ENCODE measurements around the gene GLCCI1. TPM values are rescaled to one million over a fixed set of nuclear protein-coding genes. Genes with fewer than 3 reads are reported as not detected.
"Not testable (repeated sequence)": the region's sequence is repeated elsewhere in the genome, so short reads cannot be mapped to it uniquely, and the experiment has no call there.

The GLCCI1 gene
- total and polyA plus RNA-seq, 2 of the 13 experiments (the other 11 are each of a cell fraction or from before 2014, with no cell fraction given): 1.3 to 1.7 TPM

GRCh38 chr7:7992506-7992905 lies 23.9 kb downstream of the GLCCI1 start:
- POLR2A ChIA-PET: no interaction called here

GRCh38 chr7:7995348-7995747 lies 26.8 kb downstream of the GLCCI1 start:
- H3K4me2 ChIP-seq (ENCODE audit: low read depth, low read length); H3K27me3 ChIP-seq (ENCODE audit: control insufficient read depth in 1 of 2, insufficient read depth in 2 of 2, low read length in 2 of 2); intact Hi-C loops (cut with micrococcal nuclease; ENCODE audit: unreplicated experiment); DNase-seq (ENCODE audit: low spot score); H3K4me3 ChIP-seq (replicated peaks in 1 of 3; ENCODE audit: insufficient read depth in 1 of 3, low read depth in 2 of 3, low read length in 3 of 3); H3K36me3 ChIP-seq (replicated peaks in 1 of 2; ENCODE audit: control insufficient read depth in 1 of 2, insufficient read depth in 2 of 2, low read length in 2 of 2); H3K9ac ChIP-seq (ENCODE audit: insufficient read depth, low read depth, low read length); H3K4me1 ChIP-seq (ENCODE audit: insufficient read depth, low read length); H3K27ac ChIP-seq (ENCODE audit: extremely low read length, insufficient read depth, low read length); POLR2A ChIA-PET; BruUV-seq (replicated peaks); CTCF ChIA-PET (ENCODE audit: low intra/inter-chr PET ratio, low total read pairs); in situ Hi-C loops (cut with HindIII; ENCODE audit: extremely low pct_ligation_motif_present, low pct_unique_long_range_greater_than_20kb); H4K20me1 ChIP-seq (ENCODE audit: insufficient read depth, low read length); H2AFZ ChIP-seq (ENCODE audit: low read length); H3K79me2 ChIP-seq (ENCODE audit: insufficient read depth, low read length); FAIRE-seq; ATAC-seq: not testable (repeated sequence)
- whole genome bisulfite sequencing (ENCODE audit: low lambda C conversion rate): 85% methylated on average over 6 of the region's 6 CpGs
- H3K9me3 ChIP-seq (ENCODE audit: low read length): peaks cover 23% of the 10 kb centered on the region

More at GRCh38 chr7:7992506-7992905, 23.9 kb downstream of the GLCCI1 start:
- H3K9ac ChIP-seq (ENCODE audit: insufficient read depth, low read depth, low read length): no peak overlapping the region
- DNase-seq (ENCODE audit: low spot score) (no peak), ATAC-seq (no peak), FAIRE-seq (no peak)
- in situ Hi-C loops (cut with HindIII; ENCODE audit: extremely low pct_ligation_motif_present, low pct_unique_long_range_greater_than_20kb) (no loop called here), intact Hi-C loops (cut with micrococcal nuclease; ENCODE audit: unreplicated experiment) (no loop called here)
- no peaks in the 10 kb centered on the region for H3K27me3 ChIP-seq (ENCODE audit: control insufficient read depth in 1 of 2, insufficient read depth in 2 of 2, low read length in 2 of 2)
- H2AFZ ChIP-seq (ENCODE audit: low read length): no peak overlapping the region
- no peaks in the 10 kb centered on the region for H3K4me1 ChIP-seq (ENCODE audit: insufficient read depth, low read length)
- H3K79me2 ChIP-seq (ENCODE audit: insufficient read depth, low read length): no peaks in the 10 kb centered on the region
- WGBS (ENCODE audit: low lambda C conversion rate): 92% methylated on average over 1 of the region's 1 CpG
- H3K4me3 ChIP-seq (replicated peaks in 1 of 3; ENCODE audit: insufficient read depth in 1 of 3, low read depth in 2 of 3, low read length in 3 of 3): no peak overlapping the region
- H4K20me1 ChIP-seq (ENCODE audit: insufficient read depth, low read length): no peaks in the 10 kb centered on the region
- TF ChIP-seq ARNT2 (CRISPR knock-in tag; IDR thresholded peaks at IDR 0.05; ENCODE audit: low read depth): no peak
- TF ChIP-seq POGK (CRISPR knock-in tag; conservative IDR thresholded peaks at IDR 0.05): no peak
- TF ChIP-seq PBX3 (CRISPR knock-in tag; IDR thresholded peaks at IDR 0.05; ENCODE audit: borderline replicate concordance): no peak
- no peak for TF ChIP-seq ZMAT3 (CRISPR knock-in tag; conservative IDR thresholded peaks at IDR 0.05)
- no peak for TF ChIP-seq ZNF660 (CRISPR knock-in tag; IDR thresholded peaks at IDR 0.05; ENCODE audit: borderline replicate concordance, low read depth)
- no peak for TF ChIP-seq ZNF710 (CRISPR knock-in tag; IDR thresholded peaks at IDR 0.05; ENCODE audit: borderline replicate concordance)
- no peak for TF ChIP-seq TBX3 (IDR thresholded peaks at IDR 0.05; ENCODE audit: borderline replicate concordance)
- peaks cover 23% of the 10 kb centered on the region for H3K9me3 ChIP-seq (ENCODE audit: low read length)
- H3K4me2 ChIP-seq (ENCODE audit: low read depth, low read length): no peak overlapping the region
- no peaks in the 10 kb centered on the region for H3K36me3 ChIP-seq (replicated peaks in 1 of 2; ENCODE audit: control insufficient read depth in 1 of 2, insufficient read depth in 2 of 2, low read length in 2 of 2)
- no peak overlapping the region for H3K27ac ChIP-seq (ENCODE audit: extremely low read length, insufficient read depth, low read length)
- CTCF ChIA-PET (ENCODE audit: low intra/inter-chr PET ratio, low total read pairs): no interaction called here
- BruUV-seq (replicated peaks): no TSS peak
